Measurements from ENCODE around the gene UNC50. TPM values are rescaled to one million over a fixed set of nuclear protein-coding genes. Genes with fewer than 3 reads are reported as not detected.

UNC50 gene
- total RNA-seq, 6 experiments from 2014 or later: 38.3 to 43.2 (median 41.6) TPM

DNA sequence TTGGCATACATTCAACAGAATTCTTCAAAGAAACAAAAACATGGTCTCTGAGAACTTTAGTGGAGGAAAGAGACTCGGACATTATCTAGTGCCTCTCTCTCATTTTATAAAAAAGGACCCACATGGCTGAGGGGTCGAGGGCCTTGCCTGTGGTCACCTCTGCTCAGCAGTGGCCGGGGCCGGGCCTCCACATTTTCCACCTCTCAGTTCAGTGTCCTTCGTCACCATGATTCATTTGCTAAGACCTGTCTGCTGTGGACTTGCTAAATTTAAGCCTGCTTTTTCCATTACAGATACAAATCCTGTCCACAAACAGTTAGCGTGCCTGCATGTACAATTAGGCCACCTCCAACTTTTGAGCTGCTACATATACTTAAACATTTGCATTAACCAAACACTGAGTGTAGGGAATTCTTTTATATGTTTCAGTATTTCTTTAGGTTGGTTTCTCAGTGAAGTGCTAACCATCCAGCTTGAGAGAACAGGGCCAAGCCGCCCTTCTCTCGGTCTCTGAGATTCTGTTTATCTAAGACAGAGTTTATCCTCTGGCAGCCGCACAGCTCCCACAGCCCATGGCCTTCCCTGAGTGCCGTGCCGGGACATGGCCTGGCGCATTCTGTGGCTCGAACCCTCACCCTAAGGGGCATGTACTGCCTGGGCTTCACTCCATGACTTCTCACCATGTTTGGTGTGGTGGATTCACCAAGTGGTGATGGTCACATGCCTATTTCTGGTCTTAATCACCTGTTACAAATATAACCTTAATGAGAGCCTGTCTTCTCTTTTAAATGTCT, 46.3 kb upstream of the UNC50 start:
- Mint-ChIP-seq H3K36me3 (ENCODE audit: low read depth) (peaks cover 18% of the 10 kb centered on the region), H3K4me1 (ENCODE audit: low read depth) (peaks cover 36% of the 10 kb centered on the region), H3K4me3 (no peak overlapping the region), H3K27me3 (ENCODE audit: insufficient read depth) (no peaks in the 10 kb centered on the region; the same call in 1 of the 2 replicates), H3K27ac (no peak overlapping the region), H3K9me3 (no peaks in the 10 kb centered on the region)
- TF ChIP-seq, protein P1, sequence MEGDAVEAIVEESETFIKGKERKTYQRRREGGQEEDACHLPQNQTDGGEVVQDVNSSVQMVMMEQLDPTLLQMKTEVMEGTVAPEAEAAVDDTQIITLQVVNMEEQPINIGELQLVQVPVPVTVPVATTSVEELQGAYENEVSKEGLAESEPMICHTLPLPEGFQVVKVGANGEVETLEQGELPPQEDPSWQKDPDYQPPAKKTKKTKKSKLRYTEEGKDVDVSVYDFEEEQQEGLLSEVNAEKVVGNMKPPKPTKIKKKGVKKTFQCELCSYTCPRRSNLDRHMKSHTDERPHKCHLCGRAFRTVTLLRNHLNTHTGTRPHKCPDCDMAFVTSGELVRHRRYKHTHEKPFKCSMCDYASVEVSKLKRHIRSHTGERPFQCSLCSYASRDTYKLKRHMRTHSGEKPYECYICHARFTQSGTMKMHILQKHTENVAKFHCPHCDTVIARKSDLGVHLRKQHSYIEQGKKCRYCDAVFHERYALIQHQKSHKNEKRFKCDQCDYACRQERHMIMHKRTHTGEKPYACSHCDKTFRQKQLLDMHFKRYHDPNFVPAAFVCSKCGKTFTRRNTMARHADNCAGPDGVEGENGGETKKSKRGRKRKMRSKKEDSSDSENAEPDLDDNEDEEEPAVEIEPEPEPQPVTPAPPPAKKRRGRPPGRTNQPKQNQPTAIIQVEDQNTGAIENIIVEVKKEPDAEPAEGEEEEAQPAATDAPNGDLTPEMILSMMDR (IDR thresholded peaks at IDR 0.05): no peak
- DNase-seq: no peak

DNA sequence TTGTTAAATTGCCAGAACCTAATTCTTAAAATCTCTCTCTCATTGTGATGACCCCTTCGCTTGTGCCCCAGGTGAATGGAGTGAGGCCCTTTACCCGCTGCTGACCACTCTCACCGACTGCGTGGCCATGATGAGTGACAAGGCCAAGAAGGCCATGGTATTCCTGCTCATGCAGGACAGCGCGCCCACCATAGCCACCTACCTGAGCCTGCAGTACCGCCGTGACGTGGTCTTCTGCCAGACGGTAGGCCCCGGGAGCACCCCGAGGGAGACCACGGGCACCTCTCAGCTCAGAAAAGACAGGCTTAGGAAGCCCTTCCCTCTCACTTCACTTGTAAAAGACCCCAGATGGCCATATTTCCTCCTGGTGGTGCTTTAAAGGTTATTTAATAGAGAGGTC, 45.0 kb upstream of the UNC50 start:
- Mint-ChIP-seq H3K4me3 (no peak overlapping the region), H3K4me1 (ENCODE audit: low read depth) (peaks cover 48% of the 10 kb centered on the region), H3K36me3 (ENCODE audit: low read depth) (peaks cover 18% of the 10 kb centered on the region), H3K27me3 (ENCODE audit: insufficient read depth) (no peaks in the 10 kb centered on the region; the same call in 1 of the 2 replicates), H3K9me3 (no peaks in the 10 kb centered on the region), H3K27ac (no peak overlapping the region)
- TF ChIP-seq, protein P1 (IDR thresholded peaks at IDR 0.05): no peak
- no peak for DNase-seq

DNA sequence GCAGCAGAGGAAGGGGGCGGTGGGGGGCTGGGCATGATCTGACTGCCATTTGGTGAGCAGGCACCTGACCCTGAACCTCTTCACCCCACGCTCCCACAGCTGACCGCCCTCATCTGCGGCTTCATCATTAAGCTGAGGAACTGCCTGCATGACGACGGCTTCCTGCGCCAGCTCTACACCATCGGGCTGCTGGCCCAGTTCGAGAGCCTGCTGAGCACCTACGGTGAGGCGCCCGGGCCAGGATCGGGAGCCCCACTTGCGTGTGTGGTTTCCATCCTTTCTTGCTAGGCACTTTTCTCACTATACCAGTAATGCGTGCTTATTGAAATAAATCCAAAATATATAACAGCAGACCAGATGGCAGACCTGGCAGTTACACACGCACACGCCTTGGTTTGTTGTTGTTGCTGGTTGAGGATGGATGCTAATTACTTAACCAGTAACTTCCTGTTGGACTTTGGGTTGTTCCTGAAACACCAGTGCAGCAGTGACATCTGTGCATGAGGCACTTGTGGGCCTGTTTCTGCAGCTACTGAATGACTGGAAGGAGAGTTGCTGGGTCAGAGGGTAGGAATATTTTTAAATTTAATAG, 43.8 kb upstream of the UNC50 start:
- Mint-ChIP-seq H3K4me1 (ENCODE audit: low read depth) (peaks cover 42% of the 10 kb centered on the region), H3K36me3 (ENCODE audit: low read depth) (peaks cover 14% of the 10 kb centered on the region), H3K9me3 (no peaks in the 10 kb centered on the region), H3K27ac (no peak overlapping the region), H3K27me3 (ENCODE audit: insufficient read depth) (no peaks in the 10 kb centered on the region; the same call in 1 of the 2 replicates), H3K4me3 (no peak overlapping the region)
- DNase-seq: no peak
- TF ChIP-seq, protein P1 (IDR thresholded peaks at IDR 0.05): no peak

- H3K27ac Mint-ChIP-seq: no peak overlapping the region
- H3K4me3 Mint-ChIP-seq: no peak overlapping the region
- TF ChIP-seq, protein P1 (IDR thresholded peaks at IDR 0.05): no peak
- H3K27me3 Mint-ChIP-seq (ENCODE audit: insufficient read depth): no peaks in the 10 kb centered on the region
- H3K36me3 Mint-ChIP-seq (ENCODE audit: low read depth): peaks cover 18% of the 10 kb centered on the region
- DNase-seq: no peak
- H3K4me1 Mint-ChIP-seq (ENCODE audit: low read depth): peaks cover 35% of the 10 kb centered on the region
- no peaks in the 10 kb centered on the region for H3K9me3 Mint-ChIP-seq
Observed at GRCh38 chr2:98565286-98565860, 43.0 kb upstream of the UNC50 start.

- H3K36me3 Mint-ChIP-seq (ENCODE audit: low read depth): peaks cover 18% of the 10 kb centered on the region
- no peak for DNase-seq
- peaks cover 29% of the 10 kb centered on the region for H3K4me1 Mint-ChIP-seq (ENCODE audit: low read depth)
- no peak overlapping the region for H3K4me3 Mint-ChIP-seq
- TF ChIP-seq, protein P1 (IDR thresholded peaks at IDR 0.05): no peak
- no peak overlapping the region for H3K27ac Mint-ChIP-seq
- no peaks in the 10 kb centered on the region for H3K27me3 Mint-ChIP-seq (ENCODE audit: insufficient read depth)
- no peaks in the 10 kb centered on the region for H3K9me3 Mint-ChIP-seq
Observed at GRCh38 chr2:98565941-98566340, 42.4 kb upstream of the UNC50 start.

All from HFFc6 (cell line).